GM18508 (cell line): Measurements from ENCODE around the gene KIF3A.

Source experiments
- ATAC-seq: cut with Tn5 transposase; IDR thresholded peaks from one replicate; pipeline ENCODE4 v1.9.1; 2021; ENCODE audit warnings: moderate number of reproducible peaks; ENCODE audit not compliant: insufficient read depth, unreplicated experiment

Gene KIF3A

GRCh38 chr5:132647473-132647872, 89.9 kb downstream of the KIF3A start:
- no peak for ATAC-seq

GRCh38 chr5:132646583-132647266, 90.6 kb downstream of the KIF3A start:
- ATAC-seq: no peak

- ATAC-seq: no peak
Measured at GRCh38 chr5:132644177-132644576, 93.2 kb downstream of the KIF3A start.
